H9 (cell line): ENCODE results near the gene DYNLRB1. TPM values are rescaled to one million over a fixed set of nuclear protein-coding genes. Genes with fewer than 3 reads are reported as not detected.

Source experiments
- DNase-seq: peaks from one replicate; pipeline ENCODE4 v3.0.0-alpha.2; 2017
- H2AFZ ChIP-seq: one replicate; pipeline ENCODE4 v1.6.1; 2013; ENCODE audit warnings: mild to moderate bottlenecking, low read length, control low read depth, moderate library complexity
- H2AK5ac ChIP-seq: 2 replicates; pipeline ENCODE4 v1.6.1; 2013; ENCODE audit warnings: low read length, control low read depth, mixed read lengths; ENCODE audit not compliant: insufficient read length
- H2BK120ac ChIP-seq: one replicate; pipeline ENCODE4 v1.6.1; 2013; ENCODE audit warnings: low read depth, mild to moderate bottlenecking, low read length, control low read depth, inconsistent platforms; ENCODE audit not compliant: poor library complexity, severe bottlenecking
- H2BK12ac ChIP-seq: 2 replicates; pipeline ENCODE4 v1.6.1; 2013; ENCODE audit warnings: low read length, control low read depth, mixed read lengths, low read depth; ENCODE audit not compliant: insufficient read length
- H2BK15ac ChIP-seq: 2 replicates; pipeline ENCODE4 v1.6.1; 2013; ENCODE audit warnings: low read depth, low read length, control low read depth
- H2BK20ac ChIP-seq: one replicate; pipeline ENCODE4 v1.6.1; 2013; ENCODE audit warnings: low read depth, mild to moderate bottlenecking, low read length, control low read depth, inconsistent platforms; ENCODE audit not compliant: poor library complexity, severe bottlenecking
- H2BK5ac ChIP-seq: 2 replicates; pipeline ENCODE4 v1.6.1; 2013; ENCODE audit warnings: low read length, control low read depth, mixed read lengths; ENCODE audit not compliant: insufficient read length
- H3K14ac ChIP-seq: 2 replicates; pipeline ENCODE4 v1.6.1; 2013; ENCODE audit warnings: low read length, control low read depth; ENCODE audit not compliant: insufficient read depth
- H3K18ac ChIP-seq: 2 replicates; pipeline ENCODE4 v1.6.1; 2013; ENCODE audit warnings: low read depth, mild to moderate bottlenecking, mixed read lengths, low read length, control low read depth; ENCODE audit not compliant: insufficient read length
- H3K23ac ChIP-seq: 2 replicates; pipeline ENCODE4 v1.6.1; 2013; ENCODE audit warnings: low read length, control low read depth, mixed read lengths, low read depth; ENCODE audit not compliant: insufficient read length
- H3K23me2 ChIP-seq: 2 replicates; pipeline ENCODE4 v1.6.1; 2013; ENCODE audit warnings: low read depth, mild to moderate bottlenecking, mixed read lengths, low read length, control low read depth; ENCODE audit not compliant: insufficient read length, poor library complexity, severe bottlenecking
- H3K27ac ChIP-seq: 2 replicates; pipeline ENCODE4 v1.5.1; 2013; ENCODE audit warnings: low read length, control low read depth, mixed read lengths, low read depth; ENCODE audit not compliant: insufficient read length
- H3K27me3 ChIP-seq: 2 replicates; pipeline ENCODE4 v1.6.1; 2013; ENCODE audit warnings: low read length, control low read depth, inconsistent platforms; ENCODE audit not compliant: insufficient read depth
- H3K4ac ChIP-seq: 2 replicates; pipeline ENCODE4 v1.6.1; 2013; ENCODE audit warnings: low read depth, mild to moderate bottlenecking, control low read depth, inconsistent platforms, low read length, moderate library complexity
- H3K4me1 ChIP-seq: 2 replicates; pipeline ENCODE4 v1.6.1; 2013; ENCODE audit warnings: low read length, control low read depth, inconsistent platforms; ENCODE audit not compliant: insufficient read depth
- H3K4me2 ChIP-seq: 2 replicates; pipeline ENCODE4 v1.6.1; 2013; ENCODE audit warnings: low read length, control low read depth, mixed read lengths; ENCODE audit not compliant: insufficient read length, insufficient read depth
- H3K56ac ChIP-seq: 2 replicates; pipeline ENCODE4 v1.6.1; 2013; ENCODE audit warnings: low read depth, mild to moderate bottlenecking, mixed read lengths, low read length, control low read depth; ENCODE audit not compliant: insufficient read length
- H3K79me1 ChIP-seq: 2 replicates; pipeline ENCODE4 v1.6.1; 2013; ENCODE audit warnings: low read depth, mild to moderate bottlenecking, moderate library complexity, low read length, control low read depth, inconsistent platforms; ENCODE audit not compliant: insufficient read depth, poor library complexity, severe bottlenecking
- H3K79me2 ChIP-seq: 2 replicates; pipeline ENCODE4 v1.6.1; 2013; ENCODE audit warnings: low read length, control low read depth, inconsistent platforms; ENCODE audit not compliant: insufficient read depth
- H3K9ac ChIP-seq: 2 replicates; pipeline ENCODE4 v1.6.1; 2013; ENCODE audit warnings: low read length, control low read depth, mixed read lengths; ENCODE audit not compliant: insufficient read length; ENCODE audit errors: extremely low read depth
- H3K9me3 ChIP-seq: one replicate; pipeline ENCODE4 v1.6.1; 2013; ENCODE audit warnings: low read depth, low read length, inconsistent platforms; ENCODE audit not compliant: control insufficient read depth
- H3T11ph ChIP-seq: one replicate; pipeline ENCODE4 v1.6.1; 2013; ENCODE audit warnings: mild to moderate bottlenecking, low read length, control low read depth, inconsistent platforms
- H4K20me1 ChIP-seq: one replicate; pipeline ENCODE4 v1.6.1; 2013; ENCODE audit not compliant: control insufficient read depth, insufficient read length, insufficient read depth
- H4K5ac ChIP-seq: 2 replicates; pipeline ENCODE4 v1.6.1; 2013; ENCODE audit warnings: low read depth, mild to moderate bottlenecking, mixed read lengths, low read length, control low read depth; ENCODE audit not compliant: insufficient read length
- H4K8ac ChIP-seq: replicated peaks from 2 replicates; pipeline ENCODE4 v1.6.1; 2013; ENCODE audit warnings: low read length, control low read depth, mixed read lengths, low read depth; ENCODE audit not compliant: insufficient read length
- H4K91ac ChIP-seq: 2 replicates; pipeline ENCODE4 v1.6.1; 2013; ENCODE audit warnings: low read depth, mild to moderate bottlenecking, moderate library complexity, mixed read lengths, low read length, control low read depth; ENCODE audit not compliant: insufficient read length
- H3K27ac Mint-ChIP-seq, 3 experiments: 2 replicates in 2 of 3; 3 replicates in 1 of 3; pipeline ENCODE4 v1.8.0; 2020 to 2021; ENCODE audit warnings: mixed read lengths in 3 of 3, mild to moderate bottlenecking in 1 of 3, moderate library complexity in 1 of 3
- H3K27me3 Mint-ChIP-seq: 2 replicates; pipeline ENCODE4 v1.8.0; 2021; ENCODE audit warnings: low read depth, mild to moderate bottlenecking, moderate library complexity, mixed read lengths
- H3K36me3 Mint-ChIP-seq, 3 experiments: 2 replicates in 2 of 3; 3 replicates in 1 of 3; pipeline ENCODE4 v1.8.0; 2020 to 2021; ENCODE audit warnings: low read depth in 3 of 3, mixed read lengths in 3 of 3; ENCODE audit not compliant: insufficient read depth in 1 of 3
- H3K4me1 Mint-ChIP-seq, 2 experiments: 2 replicates each; pipeline ENCODE4 v1.8.0; 2020; ENCODE audit warnings: mixed read lengths in 2 of 2
- H3K4me3 Mint-ChIP-seq, 2 experiments: 2 replicates in 1 of 2; 3 replicates in 1 of 2; pipeline ENCODE4 v1.8.0; 2020 to 2021; ENCODE audit warnings: mild to moderate bottlenecking in 2 of 2, mixed read lengths in 2 of 2, moderate library complexity in 1 of 2
- H3K9me3 Mint-ChIP-seq, 2 experiments: 2 replicates in 1 of 2; 3 replicates in 1 of 2; pipeline ENCODE4 v1.8.0; 2020; ENCODE audit warnings: mild to moderate bottlenecking in 2 of 2, mixed read lengths in 2 of 2, moderate library complexity in 1 of 2
- WGBS: extraction: QIAGEN DNeasy Blood & Tissue Kit; methylation state at CpG from one replicate; pipeline ENCODE4 v1.1.7; 2013; ENCODE audit warnings: missing lambda C conversion rate, low lambda C conversion rate, mixed read lengths; ENCODE audit not compliant: insufficient read length; ENCODE audit errors: extremely low coverage; 5-methylcytosine and 5-hydroxymethylcytosine counted together
- total RNA-seq: library from RNA; stranded (reverse); gene quantifications from 2 replicates; pipeline ENCODE4 v1.2.1, GENCODE V29; 2021
- TF ChIP-seq, protein P1 (sequence below): fragments of 200-600 bp; sonication (generic); conservative IDR thresholded peaks from 3 replicates; pipeline ENCODE4 v1.8.0; 2021; ENCODE audit warnings: antibody characterized with exemption, mild to moderate bottlenecking

DYNLRB1 gene
- total RNA-seq, 1 experiment from 2014 or later = 200 TPM

DNA sequence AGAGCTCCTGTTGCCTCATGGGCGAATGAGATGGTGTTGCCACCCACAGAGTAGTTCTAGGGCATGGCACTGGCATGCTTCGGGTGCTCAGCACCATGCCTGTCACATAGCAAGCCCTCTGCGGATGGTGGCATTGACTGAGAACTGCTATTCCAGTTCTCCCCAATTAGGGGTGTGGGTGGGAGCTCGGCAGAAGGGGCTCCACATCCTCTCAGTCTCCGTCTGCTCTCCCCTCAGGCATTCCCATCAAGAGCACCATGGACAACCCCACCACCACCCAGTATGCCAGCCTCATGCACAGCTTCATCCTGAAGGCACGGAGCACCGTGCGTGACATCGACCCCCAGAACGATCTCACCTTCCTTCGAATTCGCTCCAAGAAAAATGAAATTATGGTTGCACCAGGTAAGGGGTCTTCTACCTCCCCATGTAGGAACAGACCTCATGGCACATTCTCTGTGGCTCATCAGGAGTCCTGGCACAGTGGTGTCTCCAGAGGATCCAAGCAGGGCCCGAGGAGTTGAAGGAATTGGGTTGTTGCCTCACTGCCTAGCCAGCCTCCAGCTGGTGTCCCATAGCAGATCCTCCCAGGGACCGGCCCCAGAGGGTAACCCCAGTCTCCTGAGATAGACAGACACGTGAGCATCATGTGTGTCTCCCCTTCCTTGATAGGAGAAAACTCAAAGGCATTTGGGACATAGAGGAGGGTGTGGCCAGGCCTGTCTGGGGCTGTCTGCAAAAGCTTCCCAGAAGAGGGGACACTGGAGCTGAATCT, 18.4 kb downstream of the DYNLRB1 start:
- Histone ChIP-seq H2BK12ac (no peak overlapping the region), H3K23ac (no peak overlapping the region), H4K20me1 (no peaks in the 10 kb centered on the region), H2AFZ (no peak overlapping the region), H3K27me3 (no peaks in the 10 kb centered on the region), H3K4me2 (no peak overlapping the region), H2BK120ac (no peak overlapping the region), H3K79me1 (no peaks in the 10 kb centered on the region), H3T11ph (no peak overlapping the region), H2AK5ac (no peak overlapping the region), H4K8ac (no peak overlapping the region), H3K79me2 (no peaks in the 10 kb centered on the region), H3K14ac (no peak overlapping the region), H3K18ac (no peak overlapping the region), H3K4ac (no peak overlapping the region), H3K27ac (no peak overlapping the region), H4K91ac (no peak overlapping the region), H2BK20ac (no peak overlapping the region), H3K23me2 (no peaks in the 10 kb centered on the region), H2BK5ac (no peak overlapping the region), H3K4me1 (no peaks in the 10 kb centered on the region), H4K5ac (no peak overlapping the region), H2BK15ac (no peak overlapping the region), H3K9me3 (no peaks in the 10 kb centered on the region), H3K9ac (no peak overlapping the region), H3K56ac (no peak overlapping the region)
- Mint-ChIP-seq H3K27me3 (no peaks in the 10 kb centered on the region), H3K4me3 (no peak overlapping the region; a peak in 1 of 5 replicates), H3K4me1 (no peaks in the 10 kb centered on the region), H3K27ac (peak overlapping the region in 1 of 3 experiments; percentile 47; a peak in 3 of 7 replicates), H3K9me3 (no peaks in the 10 kb centered on the region), H3K36me3 (peaks cover 31 to 78% (median 50%) of the 10 kb centered on the region in 3 experiments; a peak in 6 of 7 replicates)
- WGBS = no CpG with 5 or more reads among the region's 15 CpGs
- no peak for DNase-seq
- TF ChIP-seq, protein P1, sequence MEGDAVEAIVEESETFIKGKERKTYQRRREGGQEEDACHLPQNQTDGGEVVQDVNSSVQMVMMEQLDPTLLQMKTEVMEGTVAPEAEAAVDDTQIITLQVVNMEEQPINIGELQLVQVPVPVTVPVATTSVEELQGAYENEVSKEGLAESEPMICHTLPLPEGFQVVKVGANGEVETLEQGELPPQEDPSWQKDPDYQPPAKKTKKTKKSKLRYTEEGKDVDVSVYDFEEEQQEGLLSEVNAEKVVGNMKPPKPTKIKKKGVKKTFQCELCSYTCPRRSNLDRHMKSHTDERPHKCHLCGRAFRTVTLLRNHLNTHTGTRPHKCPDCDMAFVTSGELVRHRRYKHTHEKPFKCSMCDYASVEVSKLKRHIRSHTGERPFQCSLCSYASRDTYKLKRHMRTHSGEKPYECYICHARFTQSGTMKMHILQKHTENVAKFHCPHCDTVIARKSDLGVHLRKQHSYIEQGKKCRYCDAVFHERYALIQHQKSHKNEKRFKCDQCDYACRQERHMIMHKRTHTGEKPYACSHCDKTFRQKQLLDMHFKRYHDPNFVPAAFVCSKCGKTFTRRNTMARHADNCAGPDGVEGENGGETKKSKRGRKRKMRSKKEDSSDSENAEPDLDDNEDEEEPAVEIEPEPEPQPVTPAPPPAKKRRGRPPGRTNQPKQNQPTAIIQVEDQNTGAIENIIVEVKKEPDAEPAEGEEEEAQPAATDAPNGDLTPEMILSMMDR = no peak
